ENCODE measurements around the gene C11orf86. TPM values are rescaled to one million over a fixed set of nuclear protein-coding genes. Genes with fewer than 3 reads are reported as not detected.

C11orf86 gene
- total RNA-seq, 2 donors from 2014 or later = not detected

DNA sequence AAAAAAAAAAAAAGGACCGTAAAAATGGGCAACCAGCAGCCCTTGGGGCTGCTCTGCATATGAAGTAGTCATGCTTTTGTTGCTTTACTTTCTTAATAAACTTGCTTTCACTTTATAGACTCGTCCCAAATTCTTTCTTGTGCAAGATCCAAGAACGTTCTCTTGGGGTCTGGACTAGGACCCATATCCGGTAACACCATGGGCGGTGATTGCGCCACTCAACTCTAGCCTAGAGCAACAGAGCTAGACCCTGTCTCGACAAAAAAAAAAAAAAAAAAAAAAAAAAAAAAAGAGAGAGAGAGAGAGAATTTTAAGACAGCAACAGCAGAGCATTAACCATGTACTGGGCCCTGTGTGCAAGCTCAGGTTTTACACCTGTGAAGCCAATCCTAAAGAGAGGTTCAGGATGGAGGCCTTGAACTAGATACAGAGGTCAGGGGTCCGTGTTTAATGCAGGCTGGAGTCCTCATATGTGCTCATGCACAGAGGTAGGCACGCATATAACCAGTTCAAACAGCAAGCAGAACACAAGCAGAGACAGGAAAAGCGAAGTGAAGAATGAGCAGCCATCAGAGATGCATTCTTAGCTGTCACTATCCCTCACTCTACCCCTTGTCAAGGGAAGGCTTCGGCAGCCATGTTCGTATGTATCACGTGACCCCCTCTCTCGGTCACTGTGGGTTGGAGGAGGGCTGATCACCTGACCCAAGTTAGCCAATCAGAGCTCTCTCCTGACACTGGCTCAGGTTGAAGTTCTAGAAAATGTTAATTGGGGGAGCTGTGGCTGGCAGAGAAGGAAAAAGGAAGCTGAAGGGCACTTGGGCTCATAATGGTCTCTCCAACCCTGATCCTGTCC, 31.2 kb downstream of the C11orf86 start:
- DNase-seq = peak; percentile 86
- WGBS, 2 experiments (ENCODE audit: insufficient coverage in 1 of 2, insufficient read length in 1 of 2) = 90 to 96% methylated on average over 11 to 14 of the region's 14 CpGs
- Histone ChIP-seq H3K9ac (ENCODE audit: extremely low read depth, low read length, poor library complexity, severe bottlenecking) (no peak overlapping the region), H3K27ac (ENCODE audit: low read depth, low read length) (no peak overlapping the region), H3K9me3 (ENCODE audit: control insufficient read depth, low read length) (no peaks in the 10 kb centered on the region), H3K27me3 (ENCODE audit: control insufficient read depth, insufficient read depth, low read length, poor library complexity, severe bottlenecking) (no peaks in the 10 kb centered on the region), H3K36me3 (ENCODE audit: control insufficient read depth, insufficient read depth, low read length) (no peaks in the 10 kb centered on the region), H3K4me1 (ENCODE audit: control insufficient read depth, insufficient read depth, low read length) (no peaks in the 10 kb centered on the region), H3K4me3 (ENCODE audit: low read length) (peak overlapping the region; percentile 27)
- no peak for TF ChIP-seq CTCF (conservative IDR thresholded peaks at IDR 0.05)
- Mint-ChIP-seq H3K36me3 (ENCODE audit: low read depth) (no peaks in the 10 kb centered on the region), H3K27me3 (ENCODE audit: insufficient read depth) (no peaks in the 10 kb centered on the region), H3K4me1 (peaks cover 8% of the 10 kb centered on the region), H3K9me3 (no peaks in the 10 kb centered on the region), H3K4me3 (no peak overlapping the region), H3K27ac (no peak overlapping the region)

DNA sequence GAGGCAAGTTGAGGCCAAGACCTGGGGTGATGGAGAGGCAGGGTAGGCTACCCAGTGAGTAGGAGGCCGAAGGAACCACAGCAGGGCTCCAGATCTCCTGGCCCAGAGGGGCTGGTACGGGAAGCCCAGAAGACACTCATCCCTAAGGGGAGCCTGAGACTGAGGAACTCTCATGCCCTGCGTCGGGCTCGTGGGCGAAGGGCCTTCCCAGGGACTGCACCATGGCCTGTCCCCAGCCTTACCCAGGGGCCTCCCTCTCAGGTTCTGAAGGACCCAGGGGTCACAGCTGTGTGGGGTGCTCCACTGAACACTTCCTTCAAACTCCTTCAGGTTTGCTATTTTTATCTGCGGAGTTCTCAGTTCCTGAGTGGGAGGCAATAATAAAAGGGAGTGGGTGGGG, 32.0 kb downstream of the C11orf86 start:
- Mint-ChIP-seq H3K27ac (peak overlapping the region; percentile 77), H3K4me3 (no peak overlapping the region), H3K9me3 (no peaks in the 10 kb centered on the region), H3K36me3 (ENCODE audit: low read depth) (no peaks in the 10 kb centered on the region), H3K27me3 (ENCODE audit: insufficient read depth) (no peaks in the 10 kb centered on the region), H3K4me1 (peaks cover 6% of the 10 kb centered on the region)
- no peaks in the 10 kb centered on the region for H3K27me3 ChIP-seq (ENCODE audit: control insufficient read depth, insufficient read depth, low read length, poor library complexity, severe bottlenecking)
- H3K36me3 ChIP-seq (ENCODE audit: control insufficient read depth, insufficient read depth, low read length) = no peaks in the 10 kb centered on the region
- no peak for TF ChIP-seq CTCF (conservative IDR thresholded peaks at IDR 0.05)
- peak overlapping the region; percentile 27 for H3K4me3 ChIP-seq (ENCODE audit: low read length)
- H3K4me1 ChIP-seq (ENCODE audit: control insufficient read depth, insufficient read depth, low read length) = no peaks in the 10 kb centered on the region
- no peak overlapping the region for H3K9ac ChIP-seq (ENCODE audit: extremely low read depth, low read length, poor library complexity, severe bottlenecking)
- no peak overlapping the region for H3K27ac ChIP-seq (ENCODE audit: low read depth, low read length)
- WGBS, 2 experiments (ENCODE audit: insufficient coverage in 1 of 2, insufficient read length in 1 of 2) = 95 to 100% methylated on average over 6 of the region's 7 CpGs
- H3K9me3 ChIP-seq (ENCODE audit: control insufficient read depth, low read length) = no peaks in the 10 kb centered on the region
- DNase-seq = no peak

GRCh38 chr11:67010296-67010905, 35.3 kb downstream of the C11orf86 start:
- Histone ChIP-seq H3K9ac (ENCODE audit: extremely low read depth, low read length, poor library complexity, severe bottlenecking) (no peak overlapping the region), H3K36me3 (ENCODE audit: control insufficient read depth, insufficient read depth, low read length) (no peaks in the 10 kb centered on the region), H3K4me1 (ENCODE audit: control insufficient read depth, insufficient read depth, low read length) (no peaks in the 10 kb centered on the region), H3K27me3 (ENCODE audit: control insufficient read depth, insufficient read depth, low read length, poor library complexity, severe bottlenecking) (no peaks in the 10 kb centered on the region), H3K9me3 (ENCODE audit: control insufficient read depth, low read length) (no peaks in the 10 kb centered on the region), H3K4me3 (ENCODE audit: low read length) (no peak overlapping the region), H3K27ac (ENCODE audit: low read depth, low read length) (no peak overlapping the region)
- DNase-seq = no peak
- whole genome bisulfite sequencing, 2 experiments (ENCODE audit: insufficient coverage in 1 of 2, insufficient read length in 1 of 2) = 94 to 95% methylated on average over 2 to 7 of the region's 7 CpGs
- no peak overlapping the region for H3K4me3 Mint-ChIP-seq
- no peak for TF ChIP-seq CTCF (conservative IDR thresholded peaks at IDR 0.05)
- no peaks in the 10 kb centered on the region for H3K9me3 Mint-ChIP-seq
- H3K27me3 Mint-ChIP-seq (ENCODE audit: insufficient read depth) = no peaks in the 10 kb centered on the region
- no peak overlapping the region for H3K27ac Mint-ChIP-seq
- H3K4me1 Mint-ChIP-seq = no peaks in the 10 kb centered on the region
- H3K36me3 Mint-ChIP-seq (ENCODE audit: low read depth) = no peaks in the 10 kb centered on the region
